ENCODE results near the gene STK40.

DNA sequence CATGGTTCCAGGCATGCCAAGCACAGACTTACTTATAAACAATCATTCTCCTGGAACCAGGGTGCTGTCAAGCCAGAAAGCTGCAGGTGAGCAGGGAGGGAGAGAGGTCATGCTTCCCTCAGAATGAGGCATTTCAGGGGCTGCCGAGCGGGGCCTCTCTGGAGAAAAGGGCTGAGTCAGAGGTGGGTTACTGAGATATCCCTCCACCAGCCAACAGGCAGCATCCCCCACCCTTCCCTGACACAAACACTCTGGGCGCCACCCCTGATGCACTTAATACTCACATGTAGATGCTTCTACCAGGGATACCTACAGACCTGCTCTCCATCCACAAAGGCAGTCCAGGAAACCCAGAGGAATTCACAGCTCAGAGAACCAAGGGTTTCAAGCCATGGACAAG, 13.1 kb downstream of the STK40 start:
- TF ChIP-seq RFX5 (IDR thresholded peaks at IDR 0.05; ENCODE audit: low read depth, low read length) (no peak), RBFOX2 (IDR thresholded peaks at IDR 0.05; ENCODE audit: low read depth, low read length) (no peak), ZFPM2 (CRISPR knock-in tag; IDR thresholded peaks at IDR 0.05) (no peak), JUND (IDR thresholded peaks at IDR 0.05; ENCODE audit: borderline replicate concordance, low read depth, low read length) (peak; percentile 68), JUND (tag; IDR thresholded peaks at IDR 0.05; ENCODE audit: borderline replicate concordance, low read depth, low read length) (no peak; the same call in 2 of the 3 replicates), YY1 (IDR thresholded peaks at IDR 0.05; ENCODE audit: borderline replicate concordance in 1 of 3, control insufficient read depth in 1 of 3, extremely low read depth in 1 of 3, insufficient read depth in 3 of 3, insufficient read length in 1 of 3, insufficient replicate concordance in 2 of 3, low read depth in 1 of 3, low read length in 2 of 3) (no peak)
- TF ChIP-seq, protein P1, sequence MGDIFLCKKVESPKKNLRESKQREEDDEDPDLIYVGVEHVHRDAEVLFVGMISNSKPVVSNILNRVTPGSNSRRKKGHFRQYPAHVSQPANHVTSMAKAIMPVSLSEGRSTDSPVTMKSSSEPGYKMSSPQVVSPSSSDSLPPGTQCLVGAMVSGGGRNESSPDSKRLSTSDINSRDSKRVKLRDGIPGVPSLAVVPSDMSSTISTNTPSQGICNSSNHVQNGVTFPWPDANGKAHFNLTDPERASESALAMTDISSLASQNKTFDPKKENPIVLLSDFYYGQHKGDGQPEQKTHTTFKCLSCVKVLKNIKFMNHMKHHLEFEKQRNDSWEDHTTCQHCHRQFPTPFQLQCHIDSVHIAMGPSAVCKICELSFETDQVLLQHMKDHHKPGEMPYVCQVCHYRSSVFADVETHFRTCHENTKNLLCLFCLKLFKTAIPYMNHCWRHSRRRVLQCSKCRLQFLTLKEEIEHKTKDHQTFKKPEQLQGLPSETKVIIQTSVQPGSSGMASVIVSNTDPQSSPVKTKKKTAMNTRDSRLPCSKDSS (IDR thresholded peaks at IDR 0.05; ENCODE audit: low read depth, partially characterized antibody) = no peak
- TF ChIP-seq, protein P2, sequence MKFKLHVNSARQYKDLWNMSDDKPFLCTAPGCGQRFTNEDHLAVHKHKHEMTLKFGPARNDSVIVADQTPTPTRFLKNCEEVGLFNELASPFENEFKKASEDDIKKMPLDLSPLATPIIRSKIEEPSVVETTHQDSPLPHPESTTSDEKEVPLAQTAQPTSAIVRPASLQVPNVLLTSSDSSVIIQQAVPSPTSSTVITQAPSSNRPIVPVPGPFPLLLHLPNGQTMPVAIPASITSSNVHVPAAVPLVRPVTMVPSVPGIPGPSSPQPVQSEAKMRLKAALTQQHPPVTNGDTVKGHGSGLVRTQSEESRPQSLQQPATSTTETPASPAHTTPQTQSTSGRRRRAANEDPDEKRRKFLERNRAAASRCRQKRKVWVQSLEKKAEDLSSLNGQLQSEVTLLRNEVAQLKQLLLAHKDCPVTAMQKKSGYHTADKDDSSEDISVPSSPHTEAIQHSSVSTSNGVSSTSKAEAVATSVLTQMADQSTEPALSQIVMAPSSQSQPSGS (CRISPR knock-in tag; IDR thresholded peaks at IDR 0.05) = no peak
- TF ChIP-seq, protein P3, sequence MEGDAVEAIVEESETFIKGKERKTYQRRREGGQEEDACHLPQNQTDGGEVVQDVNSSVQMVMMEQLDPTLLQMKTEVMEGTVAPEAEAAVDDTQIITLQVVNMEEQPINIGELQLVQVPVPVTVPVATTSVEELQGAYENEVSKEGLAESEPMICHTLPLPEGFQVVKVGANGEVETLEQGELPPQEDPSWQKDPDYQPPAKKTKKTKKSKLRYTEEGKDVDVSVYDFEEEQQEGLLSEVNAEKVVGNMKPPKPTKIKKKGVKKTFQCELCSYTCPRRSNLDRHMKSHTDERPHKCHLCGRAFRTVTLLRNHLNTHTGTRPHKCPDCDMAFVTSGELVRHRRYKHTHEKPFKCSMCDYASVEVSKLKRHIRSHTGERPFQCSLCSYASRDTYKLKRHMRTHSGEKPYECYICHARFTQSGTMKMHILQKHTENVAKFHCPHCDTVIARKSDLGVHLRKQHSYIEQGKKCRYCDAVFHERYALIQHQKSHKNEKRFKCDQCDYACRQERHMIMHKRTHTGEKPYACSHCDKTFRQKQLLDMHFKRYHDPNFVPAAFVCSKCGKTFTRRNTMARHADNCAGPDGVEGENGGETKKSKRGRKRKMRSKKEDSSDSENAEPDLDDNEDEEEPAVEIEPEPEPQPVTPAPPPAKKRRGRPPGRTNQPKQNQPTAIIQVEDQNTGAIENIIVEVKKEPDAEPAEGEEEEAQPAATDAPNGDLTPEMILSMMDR (IDR thresholded peaks at IDR 0.05 in 2 of 3, conservative IDR thresholded peaks at IDR 0.05 in 1 of 3; ENCODE audit: insufficient read depth in 2 of 3, low read depth in 1 of 3, low read length in 3 of 3) = no peak
